ENCODE data around the gene HSPA9.

DNA sequence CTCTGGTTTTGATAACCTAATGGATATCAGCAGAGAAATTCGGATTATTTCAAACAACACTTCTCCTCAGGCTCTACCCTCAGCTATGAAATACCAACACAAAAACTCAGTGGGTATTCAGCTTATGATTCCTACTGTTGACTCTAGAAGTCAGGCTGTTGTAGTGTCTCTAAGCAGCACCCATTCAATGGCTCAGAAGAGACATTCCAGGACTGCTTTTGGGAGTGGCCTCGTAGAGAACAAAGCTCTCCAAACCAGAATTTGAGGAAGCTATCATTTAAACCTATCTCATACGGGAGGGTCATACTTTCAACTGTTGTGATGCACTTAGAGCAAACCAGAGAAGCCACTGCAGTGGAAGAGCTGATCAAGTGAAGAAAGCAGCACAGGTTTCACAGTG, 66.2 kb downstream of the HSPA9 start:
- TF ChIP-seq, protein P1, sequence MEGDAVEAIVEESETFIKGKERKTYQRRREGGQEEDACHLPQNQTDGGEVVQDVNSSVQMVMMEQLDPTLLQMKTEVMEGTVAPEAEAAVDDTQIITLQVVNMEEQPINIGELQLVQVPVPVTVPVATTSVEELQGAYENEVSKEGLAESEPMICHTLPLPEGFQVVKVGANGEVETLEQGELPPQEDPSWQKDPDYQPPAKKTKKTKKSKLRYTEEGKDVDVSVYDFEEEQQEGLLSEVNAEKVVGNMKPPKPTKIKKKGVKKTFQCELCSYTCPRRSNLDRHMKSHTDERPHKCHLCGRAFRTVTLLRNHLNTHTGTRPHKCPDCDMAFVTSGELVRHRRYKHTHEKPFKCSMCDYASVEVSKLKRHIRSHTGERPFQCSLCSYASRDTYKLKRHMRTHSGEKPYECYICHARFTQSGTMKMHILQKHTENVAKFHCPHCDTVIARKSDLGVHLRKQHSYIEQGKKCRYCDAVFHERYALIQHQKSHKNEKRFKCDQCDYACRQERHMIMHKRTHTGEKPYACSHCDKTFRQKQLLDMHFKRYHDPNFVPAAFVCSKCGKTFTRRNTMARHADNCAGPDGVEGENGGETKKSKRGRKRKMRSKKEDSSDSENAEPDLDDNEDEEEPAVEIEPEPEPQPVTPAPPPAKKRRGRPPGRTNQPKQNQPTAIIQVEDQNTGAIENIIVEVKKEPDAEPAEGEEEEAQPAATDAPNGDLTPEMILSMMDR (IDR thresholded peaks at IDR 0.05): no peak
- TF ChIP-seq MAZ (IDR thresholded peaks at IDR 0.05; ENCODE audit: borderline replicate concordance, low read depth, low read length) (no peak), TFCP2L1 (CRISPR knock-in tag; IDR thresholded peaks at IDR 0.05) (no peak), EP300 (IDR thresholded peaks at IDR 0.05) (no peak), NFE2L2 (conservative IDR thresholded peaks at IDR 0.05; ENCODE audit: low read length) (no peak), RAD21 (conservative IDR thresholded peaks at IDR 0.05 in 1 of 2, IDR thresholded peaks at IDR 0.05 in 1 of 2) (no peak), RCOR1 (IDR thresholded peaks at IDR 0.05; ENCODE audit: low read depth, low read length) (no peak), POLR2A (IDR thresholded peaks at IDR 0.05; ENCODE audit: low read length) (no peak), CEBPB (IDR thresholded peaks at IDR 0.05) (no peak), MYC (IDR thresholded peaks at IDR 0.05; ENCODE audit: borderline replicate concordance, low read length) (no peak), BHLHE40 (IDR thresholded peaks at IDR 0.05; ENCODE audit: low read depth, low read length) (no peak), RFX5 (IDR thresholded peaks at IDR 0.05) (no peak)
- TF ChIP-seq, protein P2, sequence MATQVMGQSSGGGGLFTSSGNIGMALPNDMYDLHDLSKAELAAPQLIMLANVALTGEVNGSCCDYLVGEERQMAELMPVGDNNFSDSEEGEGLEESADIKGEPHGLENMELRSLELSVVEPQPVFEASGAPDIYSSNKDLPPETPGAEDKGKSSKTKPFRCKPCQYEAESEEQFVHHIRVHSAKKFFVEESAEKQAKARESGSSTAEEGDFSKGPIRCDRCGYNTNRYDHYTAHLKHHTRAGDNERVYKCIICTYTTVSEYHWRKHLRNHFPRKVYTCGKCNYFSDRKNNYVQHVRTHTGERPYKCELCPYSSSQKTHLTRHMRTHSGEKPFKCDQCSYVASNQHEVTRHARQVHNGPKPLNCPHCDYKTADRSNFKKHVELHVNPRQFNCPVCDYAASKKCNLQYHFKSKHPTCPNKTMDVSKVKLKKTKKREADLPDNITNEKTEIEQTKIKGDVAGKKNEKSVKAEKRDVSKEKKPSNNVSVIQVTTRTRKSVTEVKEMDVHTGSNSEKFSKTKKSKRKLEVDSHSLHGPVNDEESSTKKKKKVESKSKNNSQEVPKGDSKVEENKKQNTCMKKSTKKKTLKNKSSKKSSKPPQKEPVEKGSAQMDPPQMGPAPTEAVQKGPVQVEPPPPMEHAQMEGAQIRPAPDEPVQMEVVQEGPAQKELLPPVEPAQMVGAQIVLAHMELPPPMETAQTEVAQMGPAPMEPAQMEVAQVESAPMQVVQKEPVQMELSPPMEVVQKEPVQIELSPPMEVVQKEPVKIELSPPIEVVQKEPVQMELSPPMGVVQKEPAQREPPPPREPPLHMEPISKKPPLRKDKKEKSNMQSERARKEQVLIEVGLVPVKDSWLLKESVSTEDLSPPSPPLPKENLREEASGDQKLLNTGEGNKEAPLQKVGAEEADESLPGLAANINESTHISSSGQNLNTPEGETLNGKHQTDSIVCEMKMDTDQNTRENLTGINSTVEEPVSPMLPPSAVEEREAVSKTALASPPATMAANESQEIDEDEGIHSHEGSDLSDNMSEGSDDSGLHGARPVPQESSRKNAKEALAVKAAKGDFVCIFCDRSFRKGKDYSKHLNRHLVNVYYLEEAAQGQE (IDR thresholded peaks at IDR 0.05): no peak
